Ishikawa (cell line): ENCODE data around the gene PRR5L.

Source experiments
- CEBPB ChIP-seq: IDR thresholded peaks from 2 replicates; pipeline ENCODE4 v1.6.1; 2012
- CREB1 ChIP-seq: IDR thresholded peaks from 2 replicates; pipeline ENCODE4 v1.6.1; 2012; ENCODE audit warnings: low read depth
- EGR1 ChIP-seq: IDR thresholded peaks from 2 replicates; pipeline ENCODE4 v1.6.1; 2012
- EP300 ChIP-seq: IDR thresholded peaks from 2 replicates; pipeline ENCODE4 v1.6.1; 2012; ENCODE audit warnings: borderline replicate concordance
- FOXM1 ChIP-seq: IDR thresholded peaks from 2 replicates; pipeline ENCODE4 v1.6.1; 2012; ENCODE audit warnings: low read depth, borderline replicate concordance
- NFIC ChIP-seq: IDR thresholded peaks from 2 replicates; pipeline ENCODE4 v1.6.1; 2012
- RAD21 ChIP-seq: IDR thresholded peaks from 2 replicates; pipeline ENCODE4 v1.6.1; 2012; ENCODE audit warnings: low read depth
- TAF1 ChIP-seq: IDR thresholded peaks from 2 replicates; pipeline ENCODE4 v1.6.1; 2012; ENCODE audit warnings: low read depth, mild to moderate bottlenecking
- TCF12 ChIP-seq: IDR thresholded peaks from 2 replicates; pipeline ENCODE4 v1.6.1; 2012; ENCODE audit warnings: low read depth
- TEAD4 ChIP-seq: IDR thresholded peaks from 2 replicates; pipeline ENCODE4 v1.6.1; 2012
- YY1 ChIP-seq: IDR thresholded peaks from 2 replicates; pipeline ENCODE4 v1.6.1; 2012; ENCODE audit warnings: low read depth
- ZBTB7A ChIP-seq: IDR thresholded peaks from 2 replicates; pipeline ENCODE4 v1.6.1; 2012; ENCODE audit warnings: low read depth
- TF ChIP-seq, protein P1 (sequence below): IDR thresholded peaks from 2 replicates; pipeline ENCODE4 v1.6.1; 2012
- TF ChIP-seq, protein P2 (sequence below): IDR thresholded peaks from 2 replicates; pipeline ENCODE4 v1.6.1; 2012; ENCODE audit warnings: low read depth, mild to moderate bottlenecking
- TF ChIP-seq, protein P3 (sequence below): IDR thresholded peaks from 2 replicates; pipeline ENCODE4 v1.6.1; 2012

PRR5L gene

DNA sequence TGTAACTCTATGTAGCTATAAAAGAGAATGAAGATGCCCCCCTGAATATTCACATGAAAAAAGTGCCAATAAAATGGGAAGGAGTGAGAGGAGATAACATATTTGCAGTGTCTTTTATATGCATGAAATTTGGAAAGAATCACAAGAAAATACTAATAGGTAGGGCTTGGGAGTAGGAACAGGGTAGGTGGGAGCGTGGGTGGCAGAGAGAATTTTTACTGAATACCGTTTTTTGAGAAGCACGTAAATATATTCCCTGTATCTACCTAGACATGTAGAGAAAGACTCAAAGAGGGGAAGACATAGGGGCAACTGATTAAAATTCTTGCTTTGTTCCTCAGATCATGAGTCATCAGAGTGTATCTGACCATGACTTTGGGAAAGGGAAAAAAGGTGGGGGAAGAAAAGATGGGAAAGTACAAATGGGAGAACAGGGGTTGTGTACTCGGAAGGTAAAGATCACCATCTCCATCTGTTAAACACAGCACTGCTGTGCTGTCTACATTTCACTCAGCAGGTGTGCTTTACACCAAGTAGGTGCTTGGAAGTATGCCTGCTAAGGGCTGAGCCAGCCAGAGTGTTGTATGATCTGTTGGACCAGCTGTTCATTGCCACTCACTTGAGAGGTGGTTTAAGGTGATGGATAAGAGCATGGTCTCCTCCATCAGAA is 16.0 kb downstream of the PRR5L start:
- TF ChIP-seq EP300 (no peak), CREB1 (no peak), ZBTB7A (no peak), TCF12 (no peak), RAD21 (no peak), FOXM1 (no peak), CEBPB (no peak), NFIC (no peak), YY1 (no peak), EGR1 (no peak), TEAD4 (no peak), TAF1 (no peak)
- TF ChIP-seq, protein P1, sequence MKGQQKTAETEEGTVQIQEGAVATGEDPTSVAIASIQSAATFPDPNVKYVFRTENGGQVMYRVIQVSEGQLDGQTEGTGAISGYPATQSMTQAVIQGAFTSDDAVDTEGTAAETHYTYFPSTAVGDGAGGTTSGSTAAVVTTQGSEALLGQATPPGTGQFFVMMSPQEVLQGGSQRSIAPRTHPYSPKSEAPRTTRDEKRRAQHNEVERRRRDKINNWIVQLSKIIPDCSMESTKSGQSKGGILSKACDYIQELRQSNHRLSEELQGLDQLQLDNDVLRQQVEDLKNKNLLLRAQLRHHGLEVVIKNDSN, result no peak
- TF ChIP-seq, protein P2, sequence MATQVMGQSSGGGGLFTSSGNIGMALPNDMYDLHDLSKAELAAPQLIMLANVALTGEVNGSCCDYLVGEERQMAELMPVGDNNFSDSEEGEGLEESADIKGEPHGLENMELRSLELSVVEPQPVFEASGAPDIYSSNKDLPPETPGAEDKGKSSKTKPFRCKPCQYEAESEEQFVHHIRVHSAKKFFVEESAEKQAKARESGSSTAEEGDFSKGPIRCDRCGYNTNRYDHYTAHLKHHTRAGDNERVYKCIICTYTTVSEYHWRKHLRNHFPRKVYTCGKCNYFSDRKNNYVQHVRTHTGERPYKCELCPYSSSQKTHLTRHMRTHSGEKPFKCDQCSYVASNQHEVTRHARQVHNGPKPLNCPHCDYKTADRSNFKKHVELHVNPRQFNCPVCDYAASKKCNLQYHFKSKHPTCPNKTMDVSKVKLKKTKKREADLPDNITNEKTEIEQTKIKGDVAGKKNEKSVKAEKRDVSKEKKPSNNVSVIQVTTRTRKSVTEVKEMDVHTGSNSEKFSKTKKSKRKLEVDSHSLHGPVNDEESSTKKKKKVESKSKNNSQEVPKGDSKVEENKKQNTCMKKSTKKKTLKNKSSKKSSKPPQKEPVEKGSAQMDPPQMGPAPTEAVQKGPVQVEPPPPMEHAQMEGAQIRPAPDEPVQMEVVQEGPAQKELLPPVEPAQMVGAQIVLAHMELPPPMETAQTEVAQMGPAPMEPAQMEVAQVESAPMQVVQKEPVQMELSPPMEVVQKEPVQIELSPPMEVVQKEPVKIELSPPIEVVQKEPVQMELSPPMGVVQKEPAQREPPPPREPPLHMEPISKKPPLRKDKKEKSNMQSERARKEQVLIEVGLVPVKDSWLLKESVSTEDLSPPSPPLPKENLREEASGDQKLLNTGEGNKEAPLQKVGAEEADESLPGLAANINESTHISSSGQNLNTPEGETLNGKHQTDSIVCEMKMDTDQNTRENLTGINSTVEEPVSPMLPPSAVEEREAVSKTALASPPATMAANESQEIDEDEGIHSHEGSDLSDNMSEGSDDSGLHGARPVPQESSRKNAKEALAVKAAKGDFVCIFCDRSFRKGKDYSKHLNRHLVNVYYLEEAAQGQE, result no peak
- TF ChIP-seq, protein P3, sequence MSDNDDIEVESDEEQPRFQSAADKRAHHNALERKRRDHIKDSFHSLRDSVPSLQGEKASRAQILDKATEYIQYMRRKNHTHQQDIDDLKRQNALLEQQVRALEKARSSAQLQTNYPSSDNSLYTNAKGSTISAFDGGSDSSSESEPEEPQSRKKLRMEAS, result no peak

DNA sequence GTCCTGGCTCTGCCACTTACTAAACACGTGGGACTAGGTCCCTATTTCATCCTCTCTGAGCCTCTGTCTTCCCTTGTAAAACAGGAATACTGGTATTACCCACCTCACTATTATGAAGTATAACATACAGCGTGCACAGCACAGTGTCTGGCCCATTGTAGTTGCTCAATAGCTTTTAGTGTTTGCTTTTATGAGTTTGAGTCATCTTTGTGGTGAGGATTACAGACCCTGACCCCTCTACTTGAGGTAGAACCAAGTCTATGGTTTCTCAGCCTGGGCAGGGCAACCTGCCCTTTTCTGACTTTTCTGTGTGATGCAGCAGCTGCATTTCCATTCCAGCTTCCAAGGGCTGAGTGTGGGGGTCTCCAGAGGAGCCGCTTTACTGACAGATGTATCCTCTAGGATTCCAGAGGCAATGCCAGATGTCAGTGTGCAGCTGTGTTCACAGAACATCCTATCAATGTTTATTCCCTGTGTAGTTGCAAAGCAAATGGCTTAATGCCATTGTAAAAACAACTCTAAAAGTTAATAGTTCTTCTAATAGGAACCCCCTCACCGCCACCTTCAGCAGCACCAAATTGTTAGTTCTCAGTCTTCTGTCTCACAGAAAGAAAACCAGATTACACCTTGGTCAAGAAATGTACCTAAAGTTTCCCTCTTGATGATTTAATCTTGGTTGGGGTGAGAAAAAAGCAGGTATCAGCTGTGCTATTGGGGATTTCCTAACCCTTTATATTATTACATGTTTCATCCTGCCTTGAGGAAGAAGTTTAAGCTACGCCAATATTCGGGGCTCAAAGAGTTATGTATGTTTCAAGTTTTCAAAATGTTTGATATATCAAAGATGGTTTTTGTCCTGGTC is 16.8 kb downstream of the PRR5L start:
- TF ChIP-seq YY1, result no peak
- no peak for TF ChIP-seq CREB1
- TF ChIP-seq TEAD4, result no peak
- TF ChIP-seq NFIC, result no peak
- TF ChIP-seq, protein P2, result no peak
- no peak for TF ChIP-seq EP300
- TF ChIP-seq CEBPB, result no peak
- TF ChIP-seq, protein P3, result no peak
- no peak for TF ChIP-seq RAD21

DNA sequence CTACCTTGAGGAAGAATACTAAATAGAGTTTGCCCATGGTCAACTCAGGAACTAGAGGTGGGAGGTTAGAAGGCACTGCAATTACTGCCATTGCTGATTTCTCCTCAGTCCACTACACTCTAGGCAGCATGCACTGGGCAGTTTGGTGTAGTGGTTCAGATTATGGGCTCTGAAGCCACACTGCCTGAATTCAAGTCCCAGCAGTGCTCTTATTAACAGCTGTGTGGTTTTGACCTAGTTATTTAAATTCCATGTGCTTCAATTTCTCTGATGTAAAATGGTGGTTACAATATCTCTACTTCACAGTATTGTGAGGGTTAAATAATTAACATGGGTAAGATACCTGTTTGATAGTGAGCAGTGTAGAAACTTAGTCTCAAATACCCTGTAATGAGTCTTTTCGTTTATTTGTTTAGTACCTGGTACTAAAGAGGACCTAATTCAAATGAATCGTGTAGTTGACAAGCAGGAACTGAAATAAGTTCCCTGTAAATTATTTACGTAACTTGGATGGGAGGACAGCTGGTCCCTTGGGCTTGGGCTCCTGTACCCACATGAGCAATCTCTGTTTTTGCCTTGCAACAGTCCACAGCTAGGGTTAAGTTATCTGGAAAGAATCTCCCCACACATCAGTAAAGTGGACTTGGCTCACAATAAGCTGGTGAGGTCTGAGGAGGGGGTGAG is 17.8 kb downstream of the PRR5L start:
- TF ChIP-seq, protein P2, result no peak
- TF ChIP-seq, protein P1, result no peak
- no peak for TF ChIP-seq EP300
- no peak for TF ChIP-seq EGR1
- TF ChIP-seq CEBPB, result no peak
- TF ChIP-seq RAD21, result no peak
- TF ChIP-seq YY1, result no peak
- TF ChIP-seq TEAD4, result no peak
- TF ChIP-seq TAF1, result no peak
- no peak for TF ChIP-seq FOXM1
- no peak for TF ChIP-seq TCF12
- TF ChIP-seq, protein P3, result no peak
- no peak for TF ChIP-seq NFIC
- no peak for TF ChIP-seq CREB1
- TF ChIP-seq ZBTB7A, result no peak
